GM12872 (cell line): ENCODE results near the gene CSMD2.

Experiments used
- CTCF ChIP-seq: IDR thresholded peaks from 3 replicates; pipeline ENCODE4 v1.5.1; 2011; ENCODE audit warnings: low read depth, mild to moderate bottlenecking, low read length, moderate library complexity; ENCODE audit not compliant: insufficient read depth

CSMD2 gene

DNA sequence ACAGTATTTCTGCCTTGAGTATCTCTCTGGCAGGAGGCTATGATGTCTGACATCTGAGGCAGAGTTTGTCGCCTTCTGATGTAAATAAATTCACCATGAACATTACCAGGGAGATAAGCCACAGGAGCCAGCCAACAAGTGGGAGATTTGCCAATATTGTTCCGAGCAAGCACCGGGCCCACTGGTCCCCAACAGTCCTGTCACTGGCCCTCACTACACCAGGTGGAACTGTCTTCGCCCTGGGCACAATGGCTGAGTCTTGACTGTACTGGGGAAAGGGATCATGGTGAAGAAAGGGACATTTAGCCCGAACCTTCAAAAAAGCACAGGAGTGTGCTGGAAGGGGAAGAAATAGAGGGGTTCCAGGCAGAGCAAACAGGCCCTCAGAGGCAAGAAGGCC is 243.7 kb downstream of the CSMD2 start:
- TF ChIP-seq CTCF: no peak

GRCh38 chr1:33918368-33918767 is 246.7 kb downstream of the CSMD2 start:
- no peak for TF ChIP-seq CTCF

DNA sequence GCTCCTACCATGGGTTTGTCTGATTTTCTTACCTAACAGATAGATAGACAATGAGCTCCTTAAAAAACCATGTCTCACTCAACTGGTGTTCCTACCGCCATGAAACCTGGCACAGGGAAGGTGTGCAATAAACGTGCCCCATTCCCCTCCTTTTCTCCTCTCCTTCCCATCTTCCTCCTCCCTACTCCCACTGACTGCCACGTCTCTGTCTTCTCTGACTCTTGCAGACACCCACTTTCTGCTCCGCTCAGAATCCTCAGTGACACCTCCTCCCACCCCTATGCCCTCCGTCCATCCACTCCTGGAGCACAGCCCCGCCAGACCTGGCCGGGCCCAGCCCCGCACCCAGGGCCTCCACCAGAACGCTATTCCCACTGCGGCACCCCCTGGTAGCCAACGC is 248.2 kb downstream of the CSMD2 start:
- TF ChIP-seq CTCF: no peak

DNA sequence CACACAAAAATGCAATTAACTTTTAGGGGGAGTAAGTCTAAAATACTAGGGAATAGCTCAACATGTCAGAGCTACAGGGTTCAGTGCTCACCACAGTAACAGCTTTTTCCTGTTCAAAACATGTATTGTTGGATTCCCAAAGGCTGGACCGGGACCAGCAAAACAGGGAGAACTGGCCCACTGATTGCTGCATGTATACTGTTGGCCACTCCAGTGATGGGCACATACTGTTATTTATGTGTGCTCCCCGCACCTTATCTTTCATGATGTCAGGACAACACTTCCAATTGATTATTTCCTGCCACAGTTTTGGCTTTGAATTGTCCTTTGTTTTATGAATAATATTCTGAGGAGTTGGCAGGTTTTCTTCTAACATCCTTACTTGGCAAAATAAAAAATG is 250.5 kb downstream of the CSMD2 start:
- no peak for TF ChIP-seq CTCF

- no peak for TF ChIP-seq CTCF
Measured at GRCh38 chr1:33908324-33908956, 256.6 kb downstream of the CSMD2 start.

- TF ChIP-seq CTCF: no peak
Measured at GRCh38 chr1:33906156-33906555, 258.9 kb downstream of the CSMD2 start.

GRCh38 chr1:33905241-33905640 is 259.8 kb downstream of the CSMD2 start:
- TF ChIP-seq CTCF: no peak
